ENCODE data around the gene PRKCA.
"Not testable (repeated sequence)": the region's sequence is repeated elsewhere in the genome, so short reads cannot be mapped to it uniquely, and the experiment has no call there.

DNA sequence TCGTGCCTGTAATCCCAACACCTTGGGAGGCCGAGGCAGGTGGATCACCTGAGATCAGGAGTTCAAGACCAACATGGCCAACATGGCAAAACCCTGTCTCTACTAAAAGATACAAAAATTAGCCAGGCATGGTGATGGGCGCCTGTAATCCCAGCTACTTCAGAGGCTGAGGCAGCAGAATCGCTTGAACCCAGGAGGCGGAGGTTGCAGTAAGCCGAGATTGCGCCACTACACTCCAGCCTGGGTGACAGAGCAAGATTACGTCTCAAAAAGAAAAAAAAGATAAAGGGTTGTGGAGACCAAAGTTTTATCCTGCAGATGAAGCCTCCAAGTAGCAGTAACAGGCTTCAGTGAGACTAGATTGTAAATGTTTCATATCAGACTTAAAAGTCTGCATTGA is 49.0 kb upstream of the PRKCA start:
- not testable (repeated sequence) for TF ChIP-seq GABPA (IDR thresholded peaks at IDR 0.05; ENCODE audit: low read depth); CTCF (IDR thresholded peaks at IDR 0.05; ENCODE audit: insufficient read depth, low read length)
- TF ChIP-seq, protein P1, sequence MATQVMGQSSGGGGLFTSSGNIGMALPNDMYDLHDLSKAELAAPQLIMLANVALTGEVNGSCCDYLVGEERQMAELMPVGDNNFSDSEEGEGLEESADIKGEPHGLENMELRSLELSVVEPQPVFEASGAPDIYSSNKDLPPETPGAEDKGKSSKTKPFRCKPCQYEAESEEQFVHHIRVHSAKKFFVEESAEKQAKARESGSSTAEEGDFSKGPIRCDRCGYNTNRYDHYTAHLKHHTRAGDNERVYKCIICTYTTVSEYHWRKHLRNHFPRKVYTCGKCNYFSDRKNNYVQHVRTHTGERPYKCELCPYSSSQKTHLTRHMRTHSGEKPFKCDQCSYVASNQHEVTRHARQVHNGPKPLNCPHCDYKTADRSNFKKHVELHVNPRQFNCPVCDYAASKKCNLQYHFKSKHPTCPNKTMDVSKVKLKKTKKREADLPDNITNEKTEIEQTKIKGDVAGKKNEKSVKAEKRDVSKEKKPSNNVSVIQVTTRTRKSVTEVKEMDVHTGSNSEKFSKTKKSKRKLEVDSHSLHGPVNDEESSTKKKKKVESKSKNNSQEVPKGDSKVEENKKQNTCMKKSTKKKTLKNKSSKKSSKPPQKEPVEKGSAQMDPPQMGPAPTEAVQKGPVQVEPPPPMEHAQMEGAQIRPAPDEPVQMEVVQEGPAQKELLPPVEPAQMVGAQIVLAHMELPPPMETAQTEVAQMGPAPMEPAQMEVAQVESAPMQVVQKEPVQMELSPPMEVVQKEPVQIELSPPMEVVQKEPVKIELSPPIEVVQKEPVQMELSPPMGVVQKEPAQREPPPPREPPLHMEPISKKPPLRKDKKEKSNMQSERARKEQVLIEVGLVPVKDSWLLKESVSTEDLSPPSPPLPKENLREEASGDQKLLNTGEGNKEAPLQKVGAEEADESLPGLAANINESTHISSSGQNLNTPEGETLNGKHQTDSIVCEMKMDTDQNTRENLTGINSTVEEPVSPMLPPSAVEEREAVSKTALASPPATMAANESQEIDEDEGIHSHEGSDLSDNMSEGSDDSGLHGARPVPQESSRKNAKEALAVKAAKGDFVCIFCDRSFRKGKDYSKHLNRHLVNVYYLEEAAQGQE (IDR thresholded peaks at IDR 0.05; ENCODE audit: insufficient replicate concordance, low read depth) = not testable (repeated sequence)

All from HL-60 (cell line).